Neural cell (in vitro differentiated cells): ENCODE results near the gene PXDN. TPM values are rescaled to one million over a fixed set of nuclear protein-coding genes. Genes with fewer than 3 reads are reported as not detected.
"Not testable (repeated sequence)": the region's sequence is repeated elsewhere in the genome, so short reads cannot be mapped to it uniquely, and the experiment has no call there.

Experiments
- H2AFZ ChIP-seq: fragments of 200-600, 300-800 bp; sonication (generic), shearing (Covaris generic); 2 replicates; pipeline ENCODE4 v1.6.0; 2014; ENCODE audit warnings: low read depth, mild to moderate bottlenecking, antibody characterized with exemption, low read length, moderate library complexity
- H3F3A ChIP-seq: fragments of 200-600 bp; shearing (Covaris generic); 2 replicates; pipeline ENCODE4 v1.6.1; 2016; ENCODE audit warnings: mild to moderate bottlenecking, moderate library complexity, mixed read lengths, antibody characterized with exemption, low read length; ENCODE audit not compliant: insufficient read depth, poor library complexity, severe bottlenecking
- H3K27ac ChIP-seq: fragments of 200-600, 300-800 bp; sonication (generic), shearing (Covaris generic); 2 replicates; pipeline ENCODE4 v1.5.1; 2014; ENCODE audit warnings: mild to moderate bottlenecking, low read length, moderate library complexity
- H3K27me3 ChIP-seq: fragments of 300-800, 200-600 bp; sonication (generic), shearing (Covaris generic); 2 replicates; pipeline ENCODE4 v1.6.0; 2014; ENCODE audit warnings: mild to moderate bottlenecking, low read depth, low read length, moderate library complexity; ENCODE audit not compliant: insufficient read depth
- H3K36me3 ChIP-seq: fragments of 300-800, 200-600 bp; sonication (generic), shearing (Covaris generic); 2 replicates; pipeline ENCODE4 v1.5.1; 2014; ENCODE audit warnings: mild to moderate bottlenecking, antibody characterized with exemption, low read length, moderate library complexity; ENCODE audit not compliant: insufficient read depth
- H3K4me2 ChIP-seq: fragments of 300-800, 200-600 bp; sonication (generic), shearing (Covaris generic); 2 replicates; pipeline ENCODE4 v1.6.0; 2014; ENCODE audit warnings: mild to moderate bottlenecking, low read length
- H3K4me3 ChIP-seq: fragments of 300-800, 200-600 bp; sonication (generic), shearing (Covaris generic); 2 replicates; pipeline ENCODE4 v1.5.1; 2014; ENCODE audit warnings: mild to moderate bottlenecking, low read length, moderate library complexity
- H3K79me2 ChIP-seq: fragments of 200-600 bp; shearing (Covaris generic); replicated peaks from 2 replicates; pipeline ENCODE4 v1.6.0; 2014; ENCODE audit warnings: mild to moderate bottlenecking, low read length, moderate library complexity; ENCODE audit not compliant: insufficient read depth
- H3K9ac ChIP-seq: fragments of 300-800, 200-600 bp; sonication (generic), shearing (Covaris generic); 2 replicates; pipeline ENCODE4 v1.6.1; 2016; ENCODE audit warnings: mild to moderate bottlenecking, low read length, mixed read lengths
- H3K9me2 ChIP-seq: fragments of 200-600 bp; shearing (Covaris generic); 2 replicates; pipeline ENCODE4 v1.6.1; 2016; ENCODE audit warnings: mild to moderate bottlenecking, low read length, mixed read lengths; ENCODE audit not compliant: insufficient read depth
- H3K9me3 ChIP-seq: fragments of 200-600, 300-800 bp; sonication (generic), shearing (Covaris generic); 2 replicates; pipeline ENCODE4 v1.6.1; 2016; ENCODE audit warnings: mild to moderate bottlenecking, mixed run types, low read length, moderate library complexity, mixed read lengths
- H4K20me1 ChIP-seq: fragments of 200-600 bp; shearing (Covaris generic); 2 replicates; pipeline ENCODE4 v1.6.1; 2016; ENCODE audit warnings: mild to moderate bottlenecking, mixed run types; ENCODE audit not compliant: insufficient read depth
- CTCF ChIP-seq: fragments of 450-650 bp; IDR thresholded peaks from 2 replicates; pipeline ENCODE4 v1.5.1; 2014; ENCODE audit warnings: antibody characterized with exemption, mild to moderate bottlenecking, moderate library complexity; ENCODE audit not compliant: poor library complexity, severe bottlenecking
- EP300 ChIP-seq: fragments of 450-650 bp; conservative IDR thresholded peaks from 2 replicates; pipeline ENCODE4 v1.6.1; 2014; ENCODE audit warnings: antibody characterized with exemption, mild to moderate bottlenecking, moderate library complexity; ENCODE audit not compliant: poor library complexity, severe bottlenecking
- MXI1 ChIP-seq: fragments of 450-650 bp; conservative IDR thresholded peaks from 2 replicates; pipeline ENCODE4 v1.6.1; 2014; ENCODE audit warnings: antibody characterized with exemption, mild to moderate bottlenecking; ENCODE audit not compliant: poor library complexity, severe bottlenecking
- POLR2AphosphoS5 ChIP-seq: IDR thresholded peaks from 2 replicates; pipeline ENCODE4 v1.6.1; 2012
- RAD21 ChIP-seq: fragments of 450-650 bp; conservative IDR thresholded peaks from 2 replicates; pipeline ENCODE4 v1.6.1; 2014; ENCODE audit warnings: antibody characterized with exemption, mild to moderate bottlenecking, moderate library complexity
- REST ChIP-seq: IDR thresholded peaks from 2 replicates; pipeline ENCODE4 v1.6.1; 2012; ENCODE audit warnings: borderline replicate concordance
- SMC3 ChIP-seq: fragments of 450-650 bp; conservative IDR thresholded peaks from 2 replicates; pipeline ENCODE4 v1.6.1; 2014; ENCODE audit warnings: antibody characterized with exemption, mild to moderate bottlenecking, moderate library complexity; ENCODE audit not compliant: poor library complexity
- TAF1 ChIP-seq: IDR thresholded peaks from 2 replicates; pipeline ENCODE4 v1.6.1; 2012; ENCODE audit warnings: low read depth
- polyA plus RNA-seq: library from polyadenylated mRNA; depleted of rRNA; stranded (reverse); fragments of >200 nt; gene quantifications from 2 replicates; pipeline ENCODE4 v1.2.3, GENCODE V29; 2014

Gene PXDN
- polyA plus RNA-seq, 1 donor from 2014 or later = 181 TPM

- no peak for TF ChIP-seq REST
Measured at GRCh38 chr2:1701556-1702185, 42.6 kb downstream of the PXDN start (continued).

GRCh38 chr2:1701020-1701419 lies 43.3 kb downstream of the PXDN start:
- no peaks in the 10 kb centered on the region for H3K9me3 ChIP-seq
- no peaks in the 10 kb centered on the region for H3K27me3 ChIP-seq
- H3K27ac ChIP-seq = no peak overlapping the region
- H3F3A ChIP-seq = no peaks in the 10 kb centered on the region
- no peaks in the 10 kb centered on the region for H3K36me3 ChIP-seq
- no peak overlapping the region for H3K4me3 ChIP-seq
- H2AFZ ChIP-seq = no peak overlapping the region
- no peak overlapping the region for H3K9ac ChIP-seq
- H3K9me2 ChIP-seq = no peaks in the 10 kb centered on the region
- H3K4me2 ChIP-seq = no peak overlapping the region
- TF ChIP-seq REST (no peak), MXI1 (no peak), SMC3 (no peak), RAD21 (no peak), POLR2AphosphoS5 (no peak), EP300 (no peak), TAF1 (no peak), CTCF (no peak)
- H3K79me2 ChIP-seq = peaks cover 19% of the 10 kb centered on the region
- H4K20me1 ChIP-seq = no peaks in the 10 kb centered on the region

GRCh38 chr2:1700427-1700826 lies 43.9 kb downstream of the PXDN start:
- not testable (repeated sequence) for H3K4me3 ChIP-seq, H3K36me3 ChIP-seq, H3K4me2 ChIP-seq, H3K27me3 ChIP-seq, H2AFZ ChIP-seq, H4K20me1 ChIP-seq, H3K9ac ChIP-seq, H3F3A ChIP-seq, H3K9me2 ChIP-seq, H3K27ac ChIP-seq, H3K9me3 ChIP-seq
- peaks cover 22% of the 10 kb centered on the region for H3K79me2 ChIP-seq
